ENCODE results near the gene SLC25A11. TPM values are rescaled to one million over a fixed set of nuclear protein-coding genes. Genes with fewer than 3 reads are reported as not detected.

The SLC25A11 gene
- polyA plus RNA-seq, 1 experiment: 44.7 TPM

DNA sequence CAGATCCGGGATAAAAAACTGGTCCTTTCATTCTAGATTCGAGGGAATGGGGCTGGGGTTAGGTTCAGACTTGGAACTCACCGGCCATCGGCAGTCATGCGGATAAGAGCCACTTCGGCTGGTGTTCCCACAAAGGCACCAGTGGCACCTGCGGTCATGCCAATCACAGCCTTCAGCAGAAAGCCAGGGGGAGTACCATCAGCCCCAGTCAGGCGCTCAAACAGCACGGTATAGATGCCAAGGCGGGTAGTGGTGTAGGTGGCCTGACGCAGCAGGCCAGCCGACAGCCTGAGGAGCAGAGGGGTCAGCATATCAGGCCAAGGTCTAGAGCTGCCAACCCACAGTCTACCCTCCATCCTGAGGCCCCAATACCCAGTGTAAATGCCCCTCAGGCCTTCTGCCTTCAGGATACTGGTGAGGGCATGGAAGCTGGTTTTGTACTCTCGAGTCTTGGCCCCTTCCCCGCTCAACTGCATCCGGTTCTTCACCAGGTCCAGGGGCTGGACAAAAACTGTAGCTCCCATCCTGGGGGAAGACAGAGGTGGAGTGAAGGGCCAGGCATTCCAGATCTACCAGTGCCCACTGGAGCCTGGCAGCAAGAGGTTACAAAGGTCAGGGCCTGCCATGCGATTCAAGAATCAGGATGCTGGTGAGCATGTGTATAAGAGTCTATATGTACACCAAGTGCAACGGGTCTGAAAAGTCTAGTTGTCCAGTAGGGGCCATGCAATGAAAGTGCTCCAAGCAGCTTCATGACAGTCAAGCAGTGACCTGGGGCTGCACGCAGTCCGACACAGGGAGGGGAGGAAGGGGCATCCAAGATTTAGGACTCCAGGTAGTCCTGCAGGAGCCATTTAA is 929 bp downstream of the SLC25A11 start:
- H3K9me3 ChIP-seq (ENCODE audit: control insufficient read depth, insufficient read depth, low read length): no peaks in the 10 kb centered on the region; the same call in 1 of the 2 replicates
- no peaks in the 10 kb centered on the region for H3K27me3 ChIP-seq (ENCODE audit: control insufficient read depth, insufficient read depth, low read length)
- TF ChIP-seq, protein P1, sequence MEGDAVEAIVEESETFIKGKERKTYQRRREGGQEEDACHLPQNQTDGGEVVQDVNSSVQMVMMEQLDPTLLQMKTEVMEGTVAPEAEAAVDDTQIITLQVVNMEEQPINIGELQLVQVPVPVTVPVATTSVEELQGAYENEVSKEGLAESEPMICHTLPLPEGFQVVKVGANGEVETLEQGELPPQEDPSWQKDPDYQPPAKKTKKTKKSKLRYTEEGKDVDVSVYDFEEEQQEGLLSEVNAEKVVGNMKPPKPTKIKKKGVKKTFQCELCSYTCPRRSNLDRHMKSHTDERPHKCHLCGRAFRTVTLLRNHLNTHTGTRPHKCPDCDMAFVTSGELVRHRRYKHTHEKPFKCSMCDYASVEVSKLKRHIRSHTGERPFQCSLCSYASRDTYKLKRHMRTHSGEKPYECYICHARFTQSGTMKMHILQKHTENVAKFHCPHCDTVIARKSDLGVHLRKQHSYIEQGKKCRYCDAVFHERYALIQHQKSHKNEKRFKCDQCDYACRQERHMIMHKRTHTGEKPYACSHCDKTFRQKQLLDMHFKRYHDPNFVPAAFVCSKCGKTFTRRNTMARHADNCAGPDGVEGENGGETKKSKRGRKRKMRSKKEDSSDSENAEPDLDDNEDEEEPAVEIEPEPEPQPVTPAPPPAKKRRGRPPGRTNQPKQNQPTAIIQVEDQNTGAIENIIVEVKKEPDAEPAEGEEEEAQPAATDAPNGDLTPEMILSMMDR (IDR thresholded peaks at IDR 0.05; ENCODE audit: low read depth, low read length): no peak
- peak overlapping the region; percentile 92 for H3K4me3 ChIP-seq (ENCODE audit: low read depth, low read length)
- H3K27ac ChIP-seq (ENCODE audit: low read depth, low read length): peak overlapping the region; percentile 67
- ChIA-PET CTCF (interaction anchor here (1.1 to 2.8 kb wide), 3 partner anchors 15 to 49 kb away, joined by 5 to 25 read pairs (median 5); partner anchors contain the start of gene CAMTA2), POLR2A (interaction anchor here (0.5 to 2.4 kb wide), 9 partner anchors 9 to 516 kb away, joined by 3 to 55 read pairs (median 8); partner anchors contain the start of genes ENO3, INCA1, KIF1C and PFN1)
- DNase-seq (ENCODE audit: low read depth, low spot score): no peak

DNA sequence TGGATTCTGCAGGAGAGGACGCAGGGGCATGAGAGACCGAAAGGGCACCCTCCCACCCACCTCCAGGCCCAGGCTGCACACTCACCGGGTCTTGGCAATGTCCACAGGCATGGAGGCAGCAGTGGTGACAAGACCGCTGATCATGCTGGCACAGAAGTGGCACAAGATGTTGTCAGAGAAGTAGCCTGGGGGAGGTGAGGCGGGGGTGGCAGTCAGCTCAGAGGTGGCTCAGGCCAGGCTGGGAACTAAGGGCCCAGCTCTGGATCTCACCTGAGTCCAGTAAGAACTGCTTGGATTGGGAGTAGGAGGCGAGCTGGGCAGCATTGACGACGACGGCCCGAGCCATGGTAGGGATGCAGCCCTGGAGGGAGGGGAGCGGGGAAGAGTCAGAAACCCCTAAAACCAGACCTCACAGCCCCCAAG is 1.8 kb downstream of the SLC25A11 start:
- H3K4me3 ChIP-seq (ENCODE audit: low read depth, low read length): no peak overlapping the region
- H3K9me3 ChIP-seq (ENCODE audit: control insufficient read depth, insufficient read depth, low read length): no peaks in the 10 kb centered on the region; the same call in 1 of the 2 replicates
- CTCF ChIA-PET: interaction anchor here (2.8 kb wide), 1 partner anchor 29 kb away, joined by 25 read pairs; no protein-coding TSS in a partner anchor
- POLR2A ChIA-PET: interaction anchor here (2.4 kb wide), 1 partner anchor 60 kb away, joined by 15 read pairs; the partner anchor contains the start of genes INCA1 and KIF1C
- TF ChIP-seq, protein P1 (IDR thresholded peaks at IDR 0.05; ENCODE audit: low read depth, low read length): no peak
- no peaks in the 10 kb centered on the region for H3K27me3 ChIP-seq (ENCODE audit: control insufficient read depth, insufficient read depth, low read length)
- no peak for DNase-seq (ENCODE audit: low read depth, low spot score)
- H3K27ac ChIP-seq (ENCODE audit: low read depth, low read length): no peak overlapping the region

DNA sequence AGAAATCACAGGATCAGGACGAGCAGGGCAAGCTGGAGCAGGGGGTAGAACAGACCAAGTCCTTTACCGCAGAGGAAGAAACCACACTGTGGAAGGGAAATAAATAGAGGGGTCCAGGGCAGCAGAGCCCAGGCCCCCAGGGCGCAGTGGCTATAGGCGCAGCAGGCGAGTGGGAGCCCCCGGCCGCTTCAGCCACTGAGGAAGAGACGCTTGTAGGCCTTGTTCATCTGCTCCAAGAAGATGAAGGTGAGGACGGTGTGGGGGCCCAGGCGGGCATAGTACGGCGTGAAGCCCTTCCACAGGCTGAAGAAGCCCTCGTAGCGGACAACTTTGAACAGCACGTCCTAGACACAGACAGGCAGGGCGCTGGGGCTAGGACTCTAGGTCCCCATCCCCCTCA is 2.3 kb downstream of the SLC25A11 start:
- POLR2A ChIA-PET: no interaction called here
- no peak overlapping the region for H3K4me3 ChIP-seq (ENCODE audit: low read depth, low read length)
- H3K9me3 ChIP-seq (ENCODE audit: control insufficient read depth, insufficient read depth, low read length): no peaks in the 10 kb centered on the region; the same call in 1 of the 2 replicates
- H3K27ac ChIP-seq (ENCODE audit: low read depth, low read length): no peak overlapping the region
- no peak for DNase-seq (ENCODE audit: low read depth, low spot score)
- CTCF ChIA-PET: interaction anchor here (0.8 kb wide), 1 partner anchor 43 kb away, joined by 3 read pairs; no protein-coding TSS in a partner anchor
- TF ChIP-seq, protein P1 (IDR thresholded peaks at IDR 0.05; ENCODE audit: low read depth, low read length): no peak
- H3K27me3 ChIP-seq (ENCODE audit: control insufficient read depth, insufficient read depth, low read length): no peaks in the 10 kb centered on the region

DNA sequence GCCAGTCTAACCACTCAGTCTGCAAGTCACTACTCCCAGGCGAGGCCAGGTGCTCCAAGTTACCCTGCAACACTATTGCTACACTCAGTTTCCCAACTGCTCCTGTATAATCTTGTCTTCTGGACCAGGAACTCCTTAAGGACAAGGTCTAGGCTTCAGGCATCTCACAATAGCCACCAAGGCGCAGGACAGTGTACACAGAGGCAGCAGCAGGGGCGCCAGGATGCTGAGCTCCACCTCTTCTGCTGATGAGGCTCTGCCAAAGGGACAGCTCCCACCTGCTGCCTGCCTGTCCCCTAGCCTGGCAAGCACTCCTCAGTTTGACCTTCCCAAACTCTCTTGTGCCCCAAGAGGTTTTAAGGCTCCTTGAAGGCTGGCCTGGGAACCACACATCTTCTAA is 3.4 kb downstream of the SLC25A11 start:
- ChIA-PET CTCF (no interaction called here), POLR2A (no interaction called here)
- no peak for DNase-seq (ENCODE audit: low read depth, low spot score)
- Histone ChIP-seq H3K27me3 (ENCODE audit: control insufficient read depth, insufficient read depth, low read length) (no peaks in the 10 kb centered on the region), H3K9me3 (ENCODE audit: control insufficient read depth, insufficient read depth, low read length) (no peaks in the 10 kb centered on the region; the same call in 1 of the 2 replicates), H3K27ac (ENCODE audit: low read depth, low read length) (no peak overlapping the region), H3K4me3 (ENCODE audit: low read depth, low read length) (no peak overlapping the region)
- TF ChIP-seq, protein P1 (IDR thresholded peaks at IDR 0.05; ENCODE audit: low read depth, low read length): no peak

DNA sequence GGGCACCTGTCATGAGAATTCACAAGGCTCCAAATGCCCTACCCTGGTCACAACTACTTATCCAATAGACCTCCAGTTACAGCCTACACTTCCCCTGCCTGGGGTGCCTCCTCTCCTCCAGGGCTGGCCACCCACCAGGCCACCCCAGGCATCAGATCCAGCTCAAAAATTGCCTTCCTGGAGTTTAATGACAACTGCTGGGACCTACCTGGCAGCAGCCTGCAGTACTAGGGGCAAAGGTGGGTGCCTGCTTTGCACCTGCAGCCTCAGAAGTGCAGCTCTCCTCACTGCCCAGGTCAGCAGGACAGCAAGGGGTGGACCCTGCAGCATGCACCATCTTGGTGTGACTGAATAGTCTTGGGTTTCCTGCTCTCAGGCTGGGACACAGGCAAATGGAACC is 4.2 kb downstream of the SLC25A11 start:
- TF ChIP-seq, protein P1 (IDR thresholded peaks at IDR 0.05; ENCODE audit: low read depth, low read length): no peak
- CTCF ChIA-PET: no interaction called here
- H3K27ac ChIP-seq (ENCODE audit: low read depth, low read length): no peak overlapping the region
- H3K27me3 ChIP-seq (ENCODE audit: control insufficient read depth, insufficient read depth, low read length): no peaks in the 10 kb centered on the region
- POLR2A ChIA-PET: no interaction called here
- no peak for DNase-seq (ENCODE audit: low read depth, low spot score)
- no peaks in the 10 kb centered on the region; the same call in 1 of the 2 replicates for H3K9me3 ChIP-seq (ENCODE audit: control insufficient read depth, insufficient read depth, low read length)
- no peak overlapping the region for H3K4me3 ChIP-seq (ENCODE audit: low read depth, low read length)
